ENCODE results near the gene SYT3.

GRCh38 chr19:50670102-50670380 lies 30.4 kb upstream of the SYT3 start:
- TF ChIP-seq ZBTB49 (tag by site-specific recombination; IDR thresholded peaks at IDR 0.05; ENCODE audit: low read depth), result no peak
- no peak for TF ChIP-seq ZNF24 (tag by site-specific recombination; IDR thresholded peaks at IDR 0.05)

Measured in HEK293 (cell line).